ENCODE data around the gene GARS1.
"Not testable (repeated sequence)": the region's sequence is repeated elsewhere in the genome, so short reads cannot be mapped to it uniquely, and the experiment has no call there.

Gene GARS1

DNA sequence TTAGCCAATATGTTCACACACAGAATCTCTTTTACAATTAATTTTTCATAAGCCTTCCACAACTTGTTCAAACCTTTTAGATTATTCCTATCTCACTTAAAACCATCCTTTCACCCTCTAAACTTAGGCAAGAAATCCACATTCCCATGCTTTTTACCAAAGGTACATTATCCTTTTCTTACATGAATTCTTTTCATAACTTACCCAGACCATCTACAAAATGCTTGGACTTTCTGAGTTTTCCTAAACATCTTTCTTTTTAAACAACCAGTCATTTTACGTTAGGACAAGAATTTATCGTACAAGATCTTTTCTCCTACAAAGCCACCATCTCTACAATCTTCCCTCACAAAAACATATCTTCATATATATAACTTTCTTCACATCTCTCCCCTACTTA, 18.8 kb upstream of the GARS1 start:
- DNase-seq (ENCODE audit: low read depth): no peak

DNA sequence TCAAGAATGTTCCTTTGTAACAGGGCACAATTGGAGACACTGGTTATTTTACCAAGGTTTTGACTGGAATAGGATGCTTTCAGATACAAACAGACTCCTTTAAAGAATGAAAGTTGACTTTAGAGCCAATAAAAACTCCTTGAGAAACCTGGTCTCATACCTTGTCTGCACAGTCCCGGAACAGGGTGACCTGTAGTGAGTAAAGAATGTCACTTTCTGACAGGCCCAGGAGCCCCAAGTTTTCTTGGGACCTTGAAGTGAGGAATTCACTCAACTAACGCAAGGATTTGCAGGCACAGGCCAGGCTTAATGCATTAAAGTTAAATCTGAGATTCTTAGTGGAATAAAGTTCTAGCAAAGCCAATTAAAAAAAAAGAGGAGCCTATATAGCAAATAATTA, 11.5 kb upstream of the GARS1 start:
- no peak for DNase-seq (ENCODE audit: low read depth)

DNA sequence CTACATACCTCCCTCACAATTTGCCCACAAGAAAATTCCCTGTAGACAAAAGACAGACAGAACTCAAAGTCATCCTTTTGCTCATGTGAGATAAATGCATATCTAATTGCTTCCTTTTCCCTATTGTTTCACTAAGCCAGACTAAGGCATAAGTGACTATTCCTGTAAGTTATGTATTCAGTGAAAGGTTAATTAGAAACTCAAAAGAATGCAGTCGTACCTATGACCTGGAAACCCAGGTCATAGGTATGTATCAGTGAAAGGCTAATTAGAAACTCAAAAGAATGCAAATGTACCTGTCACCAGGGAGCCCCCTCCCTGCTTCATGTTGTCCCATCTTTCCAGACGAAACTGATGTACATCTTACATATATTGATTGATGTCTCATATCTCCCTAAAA, 10.3 kb upstream of the GARS1 start:
- DNase-seq (ENCODE audit: low read depth): no peak

DNA sequence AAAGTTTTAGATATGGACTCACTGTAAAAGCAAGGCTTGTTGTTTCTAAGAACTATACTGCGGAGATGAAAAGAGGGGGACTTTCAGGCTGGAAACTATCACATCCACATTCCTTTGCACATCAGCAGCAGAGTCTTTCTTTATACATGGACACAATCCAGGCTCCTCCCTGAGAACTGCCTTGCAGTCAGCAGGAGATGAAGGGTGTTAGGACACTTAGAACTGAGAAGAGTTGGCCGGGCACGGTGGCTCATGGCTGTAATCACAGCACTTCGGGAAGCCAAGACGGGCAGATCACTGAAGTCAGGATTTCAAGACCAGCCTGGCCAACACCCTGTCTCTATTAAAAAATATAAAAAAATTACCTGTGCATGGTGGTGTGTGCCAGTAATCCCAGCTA, 9.7 kb upstream of the GARS1 start:
- no peak for DNase-seq (ENCODE audit: low read depth)

DNA sequence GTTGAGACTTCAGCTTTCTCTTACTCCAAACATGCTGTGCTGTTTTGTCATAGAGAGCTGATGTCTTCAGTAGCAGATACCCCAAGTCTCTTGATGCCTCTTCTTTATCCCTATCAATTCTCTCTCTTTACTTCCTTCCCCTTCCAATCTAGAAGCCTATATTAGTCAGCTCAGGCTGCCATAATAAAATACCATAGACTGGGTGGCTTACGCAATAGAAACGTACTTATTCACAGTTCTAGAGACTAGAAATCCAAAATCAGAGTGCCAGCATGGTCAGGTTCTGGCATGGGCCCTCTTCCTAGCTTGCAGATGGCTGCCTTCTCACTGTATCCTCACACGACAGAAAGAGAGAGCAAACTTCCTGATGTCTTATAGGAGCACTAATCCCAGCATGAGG, 9.0 kb upstream of the GARS1 start:
- DNase-seq (ENCODE audit: low read depth): no peak

DNA sequence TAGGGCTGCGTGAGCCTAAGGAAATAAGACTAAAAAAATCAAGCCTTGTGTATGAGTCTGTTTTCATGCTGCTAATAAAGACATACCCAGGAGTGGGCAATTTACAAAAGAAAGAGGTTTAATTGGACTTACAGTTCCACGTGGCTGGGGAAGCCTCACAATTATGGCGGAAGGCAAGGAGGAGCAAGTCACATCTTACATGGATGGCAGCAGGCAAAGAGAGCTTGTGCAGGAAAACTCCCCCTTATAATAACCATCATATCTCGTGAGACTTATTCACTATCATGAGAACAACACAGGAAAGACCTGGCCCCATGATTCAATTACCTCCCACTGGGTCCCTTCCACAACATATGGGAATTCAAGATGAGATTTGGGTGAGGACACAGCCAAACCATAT, 7.1 kb upstream of the GARS1 start:
- DNase-seq (ENCODE audit: low read depth): not testable (repeated sequence)

DNA sequence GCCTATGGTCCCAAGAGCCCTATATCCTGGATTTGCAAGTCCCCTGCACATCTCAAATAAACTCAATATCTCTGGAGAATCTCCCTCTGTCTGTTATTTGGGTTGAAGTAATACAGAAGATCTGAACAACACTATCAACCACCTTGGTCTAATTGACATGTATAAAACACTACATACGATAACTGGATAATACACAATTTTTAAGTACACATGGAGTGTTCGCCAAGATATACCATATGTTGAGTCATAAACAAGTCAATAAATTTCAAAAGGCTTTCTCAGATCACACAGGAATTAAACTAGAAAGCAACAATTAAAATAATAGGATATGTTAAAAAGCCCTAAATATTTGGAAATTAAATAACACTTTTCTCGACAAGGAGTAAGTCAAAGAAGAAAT, 5.6 kb upstream of the GARS1 start:
- no peak for DNase-seq (ENCODE audit: low read depth)

DNA sequence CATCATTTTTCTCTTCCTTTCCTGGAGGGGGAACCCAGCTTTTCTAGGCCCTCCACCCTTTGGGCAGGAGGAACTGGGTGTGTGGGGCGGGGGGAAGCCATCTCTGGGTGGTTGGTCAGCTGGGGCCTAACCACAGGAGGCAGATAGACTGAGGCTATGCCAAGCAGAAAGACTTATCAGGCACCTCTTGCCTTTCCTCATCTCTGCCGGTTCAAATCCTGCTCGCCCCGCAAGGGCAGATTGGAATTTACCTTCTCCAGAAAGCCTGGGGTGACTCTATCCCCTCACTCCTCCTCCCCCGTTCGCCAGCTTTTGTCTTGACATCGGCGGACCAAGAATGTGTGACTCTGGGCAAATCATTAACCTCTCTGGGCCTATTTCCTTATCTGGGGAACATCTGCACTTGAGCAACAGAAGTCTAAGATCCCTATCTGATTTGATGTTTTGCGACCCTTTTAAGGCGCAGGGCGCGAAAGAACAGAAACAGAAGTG, 584 bp upstream of the GARS1 start:
- DNase-seq (ENCODE audit: low read depth): no peak

DNA sequence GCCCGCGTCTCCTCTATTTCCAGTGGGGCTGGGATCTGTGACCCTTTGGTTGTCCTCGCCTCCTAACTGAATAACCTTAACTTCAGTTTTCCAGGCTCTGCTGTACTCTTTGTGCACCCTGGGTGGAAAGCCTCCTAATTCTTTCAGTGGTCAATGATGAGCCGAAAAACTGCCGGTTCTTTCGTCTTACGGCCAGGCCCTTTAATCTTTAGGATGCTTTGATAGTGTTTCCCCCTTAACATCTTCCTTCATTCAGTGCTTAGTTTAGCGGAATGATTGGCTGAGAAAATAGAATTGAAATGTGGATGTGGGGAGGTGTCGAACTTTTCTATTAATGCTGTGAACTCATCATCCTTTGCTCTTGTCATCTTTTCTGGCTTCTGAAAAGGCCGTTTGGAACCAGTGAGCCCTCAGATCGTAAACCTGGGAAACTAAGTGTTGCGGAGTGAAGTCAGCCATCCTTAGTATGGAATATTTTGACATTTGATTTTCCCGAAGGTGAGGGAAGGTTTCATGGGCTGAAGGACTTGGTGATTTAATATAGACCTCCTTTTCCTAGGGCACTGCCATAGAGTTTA, 847 bp downstream of the GARS1 start:
- no peak for DNase-seq (ENCODE audit: low read depth)

DNA sequence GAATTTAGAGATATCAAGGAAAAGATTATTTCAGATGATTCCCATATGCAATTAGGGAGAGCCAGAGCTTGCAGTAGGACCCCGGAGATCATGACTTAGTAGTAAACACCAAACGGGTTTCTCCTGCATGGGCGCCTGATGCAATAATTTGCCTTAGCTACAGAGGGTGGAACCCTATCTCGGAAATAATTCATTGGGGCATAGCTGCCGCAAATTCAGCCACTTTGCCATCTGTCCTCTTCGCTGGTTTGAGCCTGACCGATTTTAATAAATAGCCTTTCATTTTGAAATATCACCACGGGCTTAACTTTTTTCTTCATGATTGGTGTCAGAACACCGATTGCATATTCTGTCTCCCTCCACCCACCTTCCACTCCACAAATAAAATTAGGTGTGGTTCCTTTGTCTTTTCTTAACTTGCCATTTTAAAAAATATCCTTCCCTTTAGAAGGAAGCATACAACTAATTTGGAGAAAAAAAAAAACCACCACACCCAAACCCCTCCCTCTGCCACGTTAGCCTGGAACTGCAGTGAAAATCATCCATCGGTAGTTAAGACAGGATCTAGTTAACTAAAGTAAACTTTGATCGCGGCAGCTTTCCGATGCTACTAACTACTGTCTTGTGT, 1.4 kb downstream of the GARS1 start:
- DNase-seq (ENCODE audit: low read depth): peak; percentile 38

DNA sequence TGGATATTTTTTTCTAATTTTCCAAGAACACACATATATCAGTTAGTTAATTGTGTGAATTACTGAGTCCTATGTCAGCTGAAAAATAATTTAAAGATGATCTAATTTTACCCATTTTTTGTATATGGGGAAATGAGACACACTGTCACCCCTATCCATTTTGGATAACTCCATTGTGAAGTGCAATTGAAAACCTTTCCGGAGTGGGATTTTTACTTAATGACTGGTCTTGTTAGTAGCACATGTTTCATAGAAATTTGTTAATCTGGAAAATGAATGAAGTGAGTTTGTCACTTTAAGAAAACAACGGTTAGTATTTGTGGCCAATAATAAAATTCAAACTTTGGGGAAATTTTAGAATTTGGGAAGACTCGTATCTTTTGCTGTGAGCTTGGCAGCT, 2.0 kb downstream of the GARS1 start:
- DNase-seq (ENCODE audit: low read depth): no peak

DNA sequence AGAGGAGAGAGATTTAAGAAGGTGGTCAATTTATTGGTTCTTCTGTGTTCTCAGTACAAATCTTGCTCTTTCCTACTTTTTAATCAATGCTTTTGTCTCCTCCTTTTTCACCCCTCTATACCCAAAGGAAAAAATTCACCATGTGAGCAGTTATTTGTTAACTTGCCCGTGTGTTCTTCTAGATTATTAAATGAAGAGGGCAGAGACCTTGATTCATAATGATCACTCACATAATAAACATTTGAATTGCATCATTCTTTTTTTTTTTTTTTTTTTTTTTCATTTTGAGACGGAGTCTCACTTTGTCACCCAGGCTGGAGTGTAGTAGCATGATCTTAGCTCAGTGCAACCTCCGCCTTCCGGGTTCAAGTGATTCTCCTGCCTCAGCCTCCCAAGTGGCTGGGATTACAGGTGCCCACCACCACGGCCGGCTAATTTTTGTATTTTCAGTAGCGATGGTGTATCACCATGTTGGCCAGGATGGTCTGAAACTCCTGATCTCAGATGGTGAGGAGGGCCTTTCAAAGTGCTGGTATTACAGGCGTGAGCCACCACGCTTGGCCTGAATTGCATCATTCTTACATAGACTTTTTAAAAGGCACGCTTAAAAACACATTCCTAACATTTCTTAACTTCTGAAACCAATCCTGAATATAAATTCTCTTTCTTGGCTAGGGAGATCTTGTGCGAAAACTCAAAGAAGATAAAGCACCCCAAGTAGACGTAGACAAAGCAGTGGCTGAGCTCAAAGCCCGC, 3.6 kb downstream of the GARS1 start:
- no peak for DNase-seq (ENCODE audit: low read depth)

DNA sequence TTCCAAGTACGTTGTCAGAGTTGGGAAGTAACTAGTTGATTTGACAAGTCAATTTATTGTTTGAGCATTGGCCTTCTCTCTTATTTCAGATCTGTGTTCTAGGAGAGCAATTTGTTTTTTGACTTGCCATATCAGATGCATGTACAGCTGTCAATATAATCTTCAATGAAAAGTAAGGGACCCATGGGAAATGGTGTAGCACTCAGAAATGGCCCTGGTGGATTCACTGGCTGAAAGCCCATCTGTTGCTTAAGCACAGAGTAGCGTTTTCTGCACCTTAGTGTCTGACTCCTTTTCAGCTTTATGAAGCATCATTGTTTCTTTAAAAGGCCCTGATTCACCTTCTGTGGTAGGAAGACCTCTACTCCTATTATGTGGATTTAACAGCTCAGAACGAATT, 10.2 kb downstream of the GARS1 start:
- no peak for DNase-seq (ENCODE audit: low read depth)

DNA sequence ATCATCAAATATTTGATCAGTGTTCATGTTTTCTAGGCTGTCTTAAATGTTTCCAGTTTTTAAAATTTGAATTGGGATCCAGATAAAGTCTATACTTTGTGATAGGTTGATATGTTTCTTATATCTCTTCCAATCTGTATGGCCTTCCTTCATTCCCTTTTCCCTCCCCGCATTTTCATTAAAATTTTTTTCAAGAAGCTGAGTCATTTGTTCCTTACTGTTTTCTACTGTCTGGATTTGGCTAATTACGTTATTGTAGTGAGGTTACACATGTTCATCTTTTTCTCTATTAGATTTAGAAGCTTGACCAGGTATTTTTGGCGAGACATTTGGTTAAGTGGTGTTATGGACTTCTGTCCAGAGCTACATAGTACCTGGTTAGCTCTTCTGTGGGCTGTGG, 11.2 kb downstream of the GARS1 start:
- no peak for DNase-seq (ENCODE audit: low read depth)

DNA sequence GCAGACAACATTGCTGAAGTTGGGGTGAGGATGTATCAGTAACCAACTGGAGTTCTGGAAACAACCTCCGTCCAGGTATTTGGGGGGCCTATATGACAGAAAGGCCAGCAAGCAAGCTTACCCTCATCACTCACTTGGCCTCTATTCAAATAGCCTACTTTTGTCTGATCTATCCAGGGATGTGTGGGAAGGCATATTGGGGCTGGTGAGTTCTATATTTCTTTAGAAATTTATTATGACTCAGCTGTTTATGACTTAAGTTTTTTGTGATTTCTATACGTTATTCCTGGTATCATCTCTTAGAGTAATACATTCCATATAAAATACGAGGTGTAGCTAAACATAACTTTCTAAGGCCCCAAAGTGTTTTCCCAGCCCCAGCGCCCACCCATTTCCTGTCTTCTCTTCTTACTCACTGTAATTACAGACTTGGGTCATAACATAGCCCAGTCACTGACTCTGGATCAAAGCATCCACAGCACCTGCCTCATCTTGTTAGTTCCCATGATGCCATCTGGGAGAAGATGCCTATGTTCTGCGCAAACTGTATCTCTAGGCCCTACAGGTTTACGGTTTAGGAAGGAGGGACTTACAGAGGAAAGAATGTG, 18.1 kb downstream of the GARS1 start:
- DNase-seq (ENCODE audit: low read depth): no peak

DNA sequence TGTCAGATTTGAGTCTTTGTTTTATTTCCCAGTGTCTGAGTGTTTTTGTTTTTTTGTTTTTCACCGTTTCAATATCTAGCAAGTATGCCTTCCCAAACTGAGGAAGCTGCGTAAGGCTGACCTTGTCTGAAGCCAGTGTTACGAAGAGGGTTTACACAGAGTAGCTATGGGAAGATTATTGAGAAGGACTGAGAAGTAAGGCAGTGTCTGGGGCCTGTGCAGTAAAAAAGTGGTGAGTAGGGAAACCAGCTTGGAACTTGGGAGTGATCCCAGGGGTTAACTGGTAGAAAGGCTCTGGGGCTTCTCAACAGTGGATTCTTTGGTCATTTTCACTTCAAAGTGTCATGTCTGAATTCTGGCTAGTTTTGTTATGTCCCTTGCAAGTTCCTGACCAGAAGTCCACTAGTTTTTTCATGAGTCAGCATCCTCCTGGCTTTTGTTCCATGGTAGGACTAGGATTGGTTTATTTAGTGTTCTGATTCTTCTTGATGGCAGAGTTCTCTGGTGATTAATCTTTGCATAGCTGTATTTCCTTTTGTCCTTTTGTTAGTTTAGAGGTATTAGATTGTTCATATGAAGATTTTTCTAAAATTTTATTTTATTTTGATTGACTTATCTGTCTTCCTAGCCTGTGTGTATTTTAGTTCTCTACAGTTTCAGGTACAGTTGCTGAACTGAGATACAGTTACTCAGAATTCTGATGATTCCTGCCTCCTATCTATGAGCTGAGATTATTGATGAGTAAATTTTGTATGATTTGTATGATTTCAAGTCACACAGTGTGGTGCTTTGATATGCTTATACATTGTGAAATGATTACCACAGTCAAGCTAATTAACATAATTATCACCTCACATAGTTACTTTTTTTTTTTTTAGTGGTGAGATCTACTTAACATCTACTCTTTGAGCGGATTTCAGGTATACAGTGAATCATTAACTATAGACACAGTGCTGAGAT, 19.0 kb downstream of the GARS1 start:
- DNase-seq (ENCODE audit: low read depth): no peak

DNA sequence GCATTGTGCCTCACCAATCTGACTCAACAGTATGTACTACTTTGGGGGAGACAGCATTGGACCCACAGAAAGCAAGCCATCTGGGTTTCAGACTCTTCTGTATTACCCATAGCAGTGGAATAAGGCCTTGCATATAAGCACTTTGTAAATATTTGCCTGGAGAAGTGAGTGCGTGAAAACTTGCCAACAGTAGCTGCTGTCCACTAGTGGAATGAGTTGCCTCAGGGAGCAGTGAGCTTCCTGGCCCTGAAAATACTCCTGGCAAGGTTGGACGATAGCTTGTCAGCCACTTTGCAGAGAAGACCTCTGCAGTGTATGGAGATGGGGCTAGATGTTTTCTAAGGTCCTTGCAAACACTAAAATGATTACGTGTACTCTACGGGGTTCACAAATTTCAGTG, 21.6 kb downstream of the GARS1 start:
- no peak for DNase-seq (ENCODE audit: low read depth)

DNA sequence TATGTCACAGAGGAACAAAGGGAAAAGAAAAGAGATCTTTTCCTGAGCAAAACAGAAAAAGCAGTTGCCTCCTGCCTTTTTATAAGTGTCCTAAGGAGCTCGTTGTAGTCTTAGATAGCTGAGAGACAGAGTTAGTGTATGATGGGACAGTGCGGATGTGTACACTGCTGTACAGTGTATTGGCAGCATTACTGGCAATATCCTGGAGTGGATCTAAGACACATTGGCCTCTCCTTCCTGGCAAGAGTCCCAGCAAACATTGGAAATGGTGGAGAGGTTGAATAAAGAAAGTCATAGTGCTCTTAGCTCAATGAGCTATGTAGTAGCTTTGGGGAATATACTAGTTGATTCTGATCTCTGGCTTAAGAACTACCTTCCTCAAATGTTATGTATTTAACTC, 22.7 kb downstream of the GARS1 start:
- no peak for DNase-seq (ENCODE audit: low read depth)

DNA sequence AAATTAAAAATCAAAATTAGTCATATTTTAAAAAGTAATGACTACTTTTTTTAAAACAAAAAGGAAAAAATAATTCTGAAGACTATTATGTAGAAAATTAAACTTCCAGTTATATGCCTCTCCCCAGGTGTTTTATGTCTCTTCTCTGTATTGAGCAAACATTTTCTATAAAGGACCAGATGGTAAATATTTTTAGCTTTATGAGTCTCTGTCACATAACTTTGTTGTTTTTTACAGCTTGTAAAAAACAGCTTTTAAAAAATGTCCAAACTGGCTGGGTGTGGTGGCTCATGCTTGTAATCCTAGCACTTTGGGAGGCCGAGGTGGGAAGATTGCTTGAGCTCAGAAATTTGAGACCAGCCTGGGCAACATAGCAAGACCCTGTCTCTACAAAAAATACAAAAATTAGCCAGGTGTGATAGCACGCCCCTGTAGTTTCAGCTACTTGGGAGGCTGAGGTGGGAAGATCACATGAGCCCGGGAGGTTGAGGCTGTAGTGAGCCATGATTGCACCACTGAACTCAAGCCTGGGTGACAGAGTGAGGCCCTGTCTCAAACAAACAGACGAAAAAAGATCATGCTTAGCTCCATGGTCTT, 23.5 kb downstream of the GARS1 start:
- no peak for DNase-seq (ENCODE audit: low read depth)

DNA sequence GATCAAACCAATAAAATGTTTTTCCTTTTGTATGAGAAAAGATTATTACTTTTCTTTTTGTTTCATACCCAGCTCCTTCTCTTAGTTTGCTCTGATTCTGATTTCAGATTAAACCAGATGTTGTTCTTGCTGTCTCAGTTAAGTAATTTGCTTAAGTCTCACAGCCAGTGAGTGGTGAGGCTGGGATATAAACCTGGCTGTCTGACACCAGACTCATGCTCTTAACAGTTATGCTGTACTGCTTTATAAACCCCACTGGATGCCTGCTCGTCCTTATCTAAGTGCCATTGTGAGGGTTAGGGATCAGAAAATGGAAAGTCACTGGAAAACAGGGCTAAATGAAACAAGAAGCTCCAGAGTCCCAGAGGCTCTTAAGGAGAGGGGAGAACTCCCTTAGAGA, 24.3 kb downstream of the GARS1 start:
- DNase-seq (ENCODE audit: low read depth): no peak

DNA sequence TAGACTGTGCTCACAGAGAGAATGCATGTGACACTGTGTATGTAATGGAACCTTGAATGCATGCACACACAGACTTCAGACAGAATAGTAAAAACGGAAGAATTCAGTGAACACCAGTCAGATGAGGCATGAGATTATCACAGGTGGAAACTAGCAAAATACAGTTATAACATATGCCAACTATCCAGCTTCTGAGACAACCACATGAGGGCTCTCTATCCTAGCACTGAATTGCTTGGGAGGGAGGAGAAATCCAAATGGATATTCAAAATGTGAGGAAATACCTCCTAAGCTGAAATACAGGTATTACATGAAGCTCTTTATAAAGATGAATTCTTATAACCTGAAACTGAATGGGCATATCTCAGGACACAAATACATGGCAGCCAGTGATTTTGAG, 30.6 kb downstream of the GARS1 start:
- DNase-seq (ENCODE audit: low read depth): no peak

DNA sequence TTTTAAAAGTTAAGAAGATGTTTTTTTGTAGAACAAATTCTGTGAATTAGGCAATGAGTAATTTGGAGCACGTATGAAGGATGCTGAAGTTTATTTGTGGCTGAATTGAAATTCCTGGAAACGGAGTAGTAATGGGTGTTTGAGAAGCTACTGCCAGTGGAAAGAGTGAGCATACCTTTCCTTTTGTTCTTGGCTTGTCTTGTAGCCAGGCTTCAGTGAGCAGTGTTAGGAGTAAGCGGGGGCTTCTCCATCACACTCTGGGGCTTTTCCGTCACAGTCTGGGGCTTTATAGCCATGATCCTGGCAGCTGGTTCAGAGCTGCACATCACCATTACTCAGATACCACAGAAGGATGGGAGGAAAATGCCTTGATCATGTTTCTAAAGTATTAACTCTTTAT, 32.3 kb downstream of the GARS1 start:
- DNase-seq (ENCODE audit: low read depth): no peak

Data from fibroblast of the conjunctiva (primary cell).